Heart left ventricle (tissue), 16 donors: Measurements from ENCODE around the gene ANXA7. TPM values are rescaled to one million over a fixed set of nuclear protein-coding genes. Genes with fewer than 3 reads are reported as not detected.

Source experiments
- ATAC-seq, 4 donors: fragments of 200-7000 bp; cut with Tn5 transposase; one replicate each; pipeline ENCODE4 v1.9.1; 2020 to 2022; ENCODE audit warnings: moderate library complexity in 4 of 4, mild to moderate bottlenecking in 3 of 4, moderate number of reproducible peaks in 1 of 4
- DNase-seq, 5 donors: peaks; one replicate each; pipeline ENCODE4 v3.0.0-alpha.2; 2020
- H3K27ac ChIP-seq, 12 donors: fragments of 200-600 bp; sonication (generic) in 4 of 12; one replicate each; pipeline versions ENCODE4 v1.5.0 to v1.8.0; 2016 to 2022; ENCODE audit warnings: mild to moderate bottlenecking in 2 of 12
- H3K27me3 ChIP-seq, 9 donors: fragments of 200-600 bp; sonication (generic) in 2 of 9; one replicate each; pipeline versions ENCODE4 v1.5.1 to v1.8.0; 2016 to 2022; ENCODE audit warnings: mild to moderate bottlenecking in 3 of 9
- H3K36me3 ChIP-seq, 9 donors: fragments of 200-600 bp; sonication (generic) in 2 of 9; one replicate each; pipeline versions ENCODE4 v1.5.0 to v1.8.0; 2018 to 2022; ENCODE audit warnings: mild to moderate bottlenecking in 2 of 9
- H3K4me1 ChIP-seq, 12 donors: fragments of 200-600 bp; sonication (generic) in 4 of 12; one replicate each; pipeline versions ENCODE4 v1.5.0 to v1.8.0; 2016 to 2022; ENCODE audit warnings: mild to moderate bottlenecking in 3 of 12
- H3K4me3 ChIP-seq, 12 donors: fragments of 200-600 bp; sonication (generic) in 4 of 12; one replicate each; pipeline versions ENCODE4 v1.5.0 to v1.8.0; 2017 to 2022; ENCODE audit warnings: mild to moderate bottlenecking in 9 of 12, moderate library complexity in 4 of 12
- H3K9me3 ChIP-seq, 12 donors: fragments of 200-600 bp; sonication (generic) in 4 of 12; one replicate each; pipeline versions ENCODE4 v1.5.0 to v1.8.0; 2016 to 2022; ENCODE audit warnings: mild to moderate bottlenecking in 1 of 12
- CTCF ChIP-seq, 12 donors: fragments of 200-600 bp; sonication (generic) in 4 of 12; IDR thresholded peaks; one replicate each; pipeline versions ENCODE4 v1.5.0 to v1.8.0; 2018 to 2022; ENCODE audit warnings: antibody characterized with exemption in 12 of 12, mild to moderate bottlenecking in 5 of 12
- POLR2A ChIP-seq, 2 donors: fragments of 450-650 bp; IDR thresholded peaks; one replicate each; pipeline ENCODE4 v1.6.1; 2017; ENCODE audit warnings: antibody characterized with exemption in 2 of 2, mild to moderate bottlenecking in 2 of 2, moderate library complexity in 2 of 2
- WGBS, 4 donors: extraction: QIAGEN DNeasy Blood & Tissue Kit in 2 of 4; methylation state at CpG; one replicate each; pipeline versions ENCODE4 v1.1.5 to v1.1.7; 2013 to 2018; 5-methylcytosine and 5-hydroxymethylcytosine counted together
- intact Hi-C, 10 donors: fragments of 100-400 bp; cut with DNase I; formaldehyde crosslinking; loops; one replicate each; pipeline versions ENCODE4 v1.11.1 to v1.14.2; 2022
- polyA plus RNA-seq, 2 donors: library from polyadenylated mRNA; stranded (reverse); fragments of 200-250 nt; gene quantifications; one replicate each; pipeline ENCODE4 v1.2.3, GENCODE V29; 2013
- total RNA-seq, 9 donors: library from RNA; depleted of rRNA in 2 of 9; stranded (reverse); fragments of >200 nt in 2 of 9; fragmentation: NEBNext Ultra II Directional in 3 of 9; extraction: Animal tissue kit (Norgen Biotek cat#: 25700) in 3 of 9; gene quantifications; one replicate each; pipeline versions ENCODE4 v1.1.0 to v1.2.4, GENCODE V29; 2016 to 2023
- donor health status: ischemic (EF 13 %, LVEDD 7.1; RV severe dilation, severe dysfunction).
- donor health status: healthy with polysubstance abuse.
- donor health status: DM: no; HTN: yes; CAD: no.
- donor health status: DM: no; HTN: no; CAD: no.
- donor health status: ischemic (EF 25% LVEDD 6.9; RV normal size, moderate dysfunction).
- donor health status: ischemic (EF 25% LVEDD 5.7; RV mildly dilated, moderate dysfunction).
- donor health status: healthy.
- donor health status: DM: yes; HTN: yes; CAD: no.
- donor health status: ischemic (EF 35%, LVEDD 5.7; RV mildly dilated, moderate dysfunction).
- donor health status: nonischemic (EF 11% LVEDD 7.7; RV severe dilation, severe dysfunction).
- donor health status: DM: yes; HTN: yes; CAD: no.
- donor health status: PGD.
- donor health status: ischemic (EF 29% LVEDD 5.4; RV normal size, mild dysfunction).
- donor health status: nonischemic (EF 23%, LVEDD 6.1; RV moderate dilation, normal function).

Gene ANXA7
- total and polyA plus RNA-seq, 11 donors, result 46.4 to 170 (median 121) TPM

GRCh38 chr10:73416571-73416970, 2.7 kb upstream of the ANXA7 start:
- DNase-seq, result no peak
- Histone ChIP-seq H3K36me3 (peaks cover 0 to 5% (median 0%) of the 10 kb centered on the region in 9 donors), H3K27ac (no peak overlapping the region), H3K27me3 (no peaks in the 10 kb centered on the region), H3K4me1 (peaks cover 0 to 25% (median 14%) of the 10 kb centered on the region in 12 donors), H3K4me3 (no peak overlapping the region), H3K9me3 (no peaks in the 10 kb centered on the region)
- 89 to 97% (median 95%) methylated on average over 3 of the region's 3 CpGs for WGBS, 4 donors
- ATAC-seq, result no peak
- TF ChIP-seq CTCF (IDR thresholded peaks at IDR 0.05) (no peak), POLR2A (IDR thresholded peaks at IDR 0.05) (no peak)
- intact Hi-C loops, result loop anchor here in 2 of 10 donors (5.0 to 10.0 kb wide), 2 partner anchors 78 to 81 kb away; partner anchors contain the start of gene PPP3CB (in 2 of the 2)

GRCh38 chr10:73414230-73414945, 530 bp upstream of the ANXA7 start:
- 7 to 9% (median 8%) methylated on average over 15 to 17 of the region's 17 CpGs for WGBS, 4 donors
- peak overlapping the region; percentile 67 to 99 (median 89) for H3K4me3 ChIP-seq
- H3K27me3 ChIP-seq, result no peaks in the 10 kb centered on the region
- intact Hi-C loops, result loop anchor here in 2 of 10 donors (5.0 to 10.0 kb wide), 3 partner anchors 80 to 162 kb away; partner anchors contain the start of genes PPP3CB (in 2 of the 2) and MRPS16 (in 1 of the 2)
- H3K36me3 ChIP-seq, result peaks cover 0 to 3% (median 0%) of the 10 kb centered on the region in 9 donors
- no peak for DNase-seq
- peak overlapping the region in 10 of 12 donors; percentile 92 to 98 (median 96) for H3K27ac ChIP-seq
- no peak for TF ChIP-seq CTCF (IDR thresholded peaks at IDR 0.05)
- TF ChIP-seq POLR2A (IDR thresholded peaks at IDR 0.05), result no peak
- peak in 2 of 4 donors; percentile 4 to 21 for ATAC-seq
- no peaks in the 10 kb centered on the region for H3K9me3 ChIP-seq
- peaks cover 0 to 33% (median 17%) of the 10 kb centered on the region in 12 donors for H3K4me1 ChIP-seq

GRCh38 chr10:73413108-73413527, 740 bp downstream of the ANXA7 start:
- H3K4me1 ChIP-seq, result peaks cover 0 to 45% (median 27%) of the 10 kb centered on the region in 12 donors
- ATAC-seq, result peak in 3 of 4 donors; percentile 4 to 35 (median 31)
- DNase-seq, result peak in 1 of 5 donors; percentile 27
- no peaks in the 10 kb centered on the region for H3K9me3 ChIP-seq
- peak overlapping the region; percentile 67 to 99 (median 89) for H3K4me3 ChIP-seq
- 0 to 2% (median 1%) methylated on average over 9 of the region's 9 CpGs for WGBS, 4 donors
- H3K27me3 ChIP-seq, result no peaks in the 10 kb centered on the region
- TF ChIP-seq POLR2A (IDR thresholded peaks at IDR 0.05) (no peak), CTCF (IDR thresholded peaks at IDR 0.05) (no peak)
- H3K36me3 ChIP-seq, result peaks cover 0 to 3% (median 0%) of the 10 kb centered on the region in 9 donors
- intact Hi-C loops, result loop anchor here in 2 of 10 donors (5.0 to 10.0 kb wide), 3 partner anchors 82 to 161 kb away; partner anchors contain the start of genes PPP3CB (in 2 of the 2) and MRPS16 (in 1 of the 2)
- H3K27ac ChIP-seq, result peak overlapping the region; percentile 92 to 98 (median 95)

GRCh38 chr10:73410897-73411296, 3.0 kb downstream of the ANXA7 start:
- H3K27me3 ChIP-seq, result no peaks in the 10 kb centered on the region
- peaks cover 0 to 17% (median 6%) of the 10 kb centered on the region in 9 donors for H3K36me3 ChIP-seq
- 92 to 98% (median 96%) methylated on average over 1 of the region's 1 CpG for WGBS, 4 donors
- no peak for ATAC-seq
- TF ChIP-seq POLR2A (IDR thresholded peaks at IDR 0.05) (no peak), CTCF (IDR thresholded peaks at IDR 0.05) (no peak)
- H3K9me3 ChIP-seq, result no peaks in the 10 kb centered on the region
- H3K27ac ChIP-seq, result no peak overlapping the region
- peaks cover 0 to 52% (median 34%) of the 10 kb centered on the region in 12 donors for H3K4me1 ChIP-seq
- no peak for DNase-seq
- intact Hi-C loops, result loop anchor here in 2 of 10 donors (5.0 to 10.0 kb wide), 3 partner anchors 84 to 159 kb away; partner anchors contain the start of genes PPP3CB (in 2 of the 2) and MRPS16 (in 1 of the 2)
- no peak overlapping the region for H3K4me3 ChIP-seq
